ENCODE measurements around the gene TMEM163.

- TF ChIP-seq CTCF (IDR thresholded peaks at IDR 0.05; ENCODE audit: insufficient read depth, low read depth, low read length) (no peak), EZH2 (IDR thresholded peaks at IDR 0.05; ENCODE audit: insufficient read depth, low read length) (no peak)
Measured at GRCh38 chr2:134435936-134436335, 282.9 kb downstream of the TMEM163 start.

Measured in astrocyte (in vitro differentiated cells and primary cell).